NCI-H345 treated with DMSO at 0.1 percent for 48 hours (cell line): Measurements from ENCODE around the gene ADGRA1.

Experiments used
- DNase-seq: peaks from one replicate; lab custom pipeline; 2025; ENCODE audit not compliant: unreplicated experiment; lab: John Stamatoyannopoulos, UW

Gene ADGRA1

DNA sequence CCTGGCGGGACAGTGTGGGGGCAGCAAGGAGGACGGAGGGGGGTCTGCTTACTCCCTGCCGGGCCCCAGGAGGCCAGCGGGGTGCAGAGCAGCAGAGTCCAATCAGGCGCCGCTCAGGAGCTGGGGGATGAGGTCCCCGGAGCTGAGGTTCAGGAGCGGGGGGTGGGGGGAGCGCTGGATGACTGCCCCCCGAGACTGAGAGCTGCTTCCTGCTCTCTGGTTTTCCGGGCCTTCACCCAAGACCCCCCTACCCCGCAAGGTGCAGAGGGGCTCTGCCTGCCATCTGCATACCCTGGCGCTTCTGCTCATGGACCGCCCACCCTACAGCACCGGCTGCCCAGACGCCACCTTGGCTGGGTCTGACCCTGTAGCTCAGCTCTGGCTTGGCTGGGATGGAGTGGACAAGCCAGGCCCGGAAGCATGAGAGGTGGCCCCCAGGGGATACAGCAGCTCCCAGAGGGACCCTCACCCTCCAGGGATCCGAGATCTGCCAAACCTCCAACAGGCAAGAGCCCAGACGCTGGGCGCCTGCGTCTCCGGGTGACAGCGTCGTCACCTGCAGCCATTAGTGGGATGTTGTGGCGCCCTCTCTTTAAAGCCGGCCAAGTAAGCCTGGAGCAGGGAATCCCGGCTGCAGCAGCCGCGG lies 73.2 kb downstream of the ADGRA1 start:
- DNase-seq = no peak

DNA sequence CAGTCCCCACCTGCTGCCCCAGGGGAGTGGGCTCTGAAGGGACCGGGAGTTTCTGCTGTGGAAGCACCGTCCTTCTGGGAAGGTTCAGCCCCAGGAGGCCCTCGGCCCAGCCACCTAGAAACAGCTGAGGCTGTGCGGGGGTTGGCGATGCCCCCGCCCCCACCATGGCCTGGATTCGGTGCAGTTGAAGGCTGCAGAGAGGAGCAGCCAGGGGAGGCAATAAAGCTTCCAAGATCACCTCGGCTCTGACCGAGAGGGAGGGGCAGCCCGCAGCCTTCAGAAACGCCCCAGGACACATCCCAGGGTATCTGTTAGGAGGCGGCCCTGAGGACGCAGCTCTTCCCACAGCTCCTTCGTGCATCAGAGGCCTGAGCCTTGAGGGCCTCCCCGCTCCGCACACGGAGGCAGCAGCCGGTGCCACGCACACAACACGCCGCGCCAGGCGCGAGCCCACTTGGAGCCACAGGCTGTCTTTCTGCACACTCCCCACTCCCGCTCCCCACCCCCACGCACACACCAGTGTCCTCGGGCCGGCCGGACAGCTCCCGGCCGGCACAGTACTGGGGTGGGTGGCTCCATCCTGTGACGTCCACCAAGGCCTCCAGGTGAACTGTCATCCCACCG lies 73.9 kb downstream of the ADGRA1 start:
- DNase-seq = no peak

DNA sequence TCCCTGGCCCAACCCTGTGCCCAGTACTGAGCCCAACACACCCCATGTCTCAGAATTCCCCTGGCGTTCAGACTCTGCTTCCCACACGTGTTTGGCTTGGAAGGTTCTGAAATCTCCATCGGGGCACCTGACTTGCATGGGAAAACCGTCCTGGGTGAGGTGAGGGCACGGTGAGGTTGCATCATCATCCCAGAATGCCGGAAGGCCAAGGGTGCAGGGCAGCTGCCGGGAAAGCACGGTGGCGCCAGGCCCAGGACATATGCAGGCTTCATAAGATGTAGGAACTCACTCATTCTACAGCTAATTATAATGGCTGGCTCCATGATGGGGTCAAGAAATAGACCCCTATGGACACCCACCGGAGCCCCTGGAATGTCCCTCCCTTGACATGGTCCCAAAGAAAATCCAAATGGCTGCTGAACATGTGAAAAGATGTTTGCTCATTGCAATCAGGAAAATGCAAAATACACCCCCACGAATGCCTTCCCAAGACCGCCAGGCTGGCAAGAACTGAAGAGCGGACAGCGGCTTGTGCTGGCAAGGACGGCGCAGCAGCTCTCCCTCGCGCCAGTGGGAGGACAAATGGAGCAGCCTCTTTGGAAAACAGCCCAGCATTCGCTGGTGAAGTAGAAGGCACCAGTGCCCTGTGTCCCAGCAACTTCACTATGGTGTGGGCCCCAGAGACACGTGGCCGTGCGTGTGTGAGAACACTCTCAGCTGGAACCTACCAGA lies 74.6 kb downstream of the ADGRA1 start:
- DNase-seq = no peak

DNA sequence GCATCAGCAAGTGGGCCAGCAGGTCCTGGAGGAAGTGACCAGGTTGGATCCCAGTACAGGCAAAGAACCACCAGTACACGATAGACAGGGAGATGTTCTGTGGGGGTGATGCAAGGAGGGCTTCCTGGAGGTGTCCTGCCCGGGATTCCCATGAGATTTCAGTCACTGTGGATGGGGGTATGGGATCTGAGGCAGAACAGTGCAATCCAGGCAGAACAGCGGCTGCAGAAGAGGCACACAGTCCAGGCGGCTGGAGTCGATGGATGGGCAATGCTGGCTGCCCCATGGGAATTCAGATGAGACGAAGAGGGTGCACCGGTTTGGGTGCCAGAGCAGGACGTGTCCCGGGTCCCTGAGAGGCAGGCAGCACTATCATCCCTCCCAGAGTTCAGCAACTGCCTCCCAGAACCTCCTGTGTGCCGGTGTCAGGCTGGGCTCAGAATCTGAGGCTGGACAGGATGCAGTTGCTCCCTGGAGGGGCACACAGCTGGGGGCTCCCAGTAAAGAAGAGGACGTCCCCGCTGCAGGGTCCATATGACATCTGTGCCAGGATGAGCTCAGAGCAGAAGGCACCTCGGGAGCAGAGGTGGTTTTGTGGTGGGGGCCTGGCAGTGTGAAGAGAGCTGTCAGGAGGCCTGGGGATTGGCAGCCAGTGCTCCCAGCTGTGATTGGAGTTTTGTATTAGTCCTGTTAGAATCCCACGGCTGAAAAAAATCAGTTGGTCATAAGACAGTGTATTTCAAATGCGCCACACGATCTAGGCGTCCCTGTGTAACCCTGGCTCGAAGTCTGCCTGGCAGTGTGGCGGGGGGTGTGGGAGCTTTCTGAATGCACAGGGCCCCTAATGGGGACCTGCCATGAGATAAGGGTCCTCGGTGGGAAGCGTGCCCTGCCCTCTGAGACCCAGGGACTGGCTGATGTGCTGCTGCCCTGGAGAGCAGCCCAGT lies 75.5 kb downstream of the ADGRA1 start:
- no peak for DNase-seq

- DNase-seq = no peak
Observed at GRCh38 chr10:133163889-133164815, 76.4 kb downstream of the ADGRA1 start.

GRCh38 chr10:133164816-133165555 lies 77.3 kb downstream of the ADGRA1 start:
- DNase-seq = no peak

DNA sequence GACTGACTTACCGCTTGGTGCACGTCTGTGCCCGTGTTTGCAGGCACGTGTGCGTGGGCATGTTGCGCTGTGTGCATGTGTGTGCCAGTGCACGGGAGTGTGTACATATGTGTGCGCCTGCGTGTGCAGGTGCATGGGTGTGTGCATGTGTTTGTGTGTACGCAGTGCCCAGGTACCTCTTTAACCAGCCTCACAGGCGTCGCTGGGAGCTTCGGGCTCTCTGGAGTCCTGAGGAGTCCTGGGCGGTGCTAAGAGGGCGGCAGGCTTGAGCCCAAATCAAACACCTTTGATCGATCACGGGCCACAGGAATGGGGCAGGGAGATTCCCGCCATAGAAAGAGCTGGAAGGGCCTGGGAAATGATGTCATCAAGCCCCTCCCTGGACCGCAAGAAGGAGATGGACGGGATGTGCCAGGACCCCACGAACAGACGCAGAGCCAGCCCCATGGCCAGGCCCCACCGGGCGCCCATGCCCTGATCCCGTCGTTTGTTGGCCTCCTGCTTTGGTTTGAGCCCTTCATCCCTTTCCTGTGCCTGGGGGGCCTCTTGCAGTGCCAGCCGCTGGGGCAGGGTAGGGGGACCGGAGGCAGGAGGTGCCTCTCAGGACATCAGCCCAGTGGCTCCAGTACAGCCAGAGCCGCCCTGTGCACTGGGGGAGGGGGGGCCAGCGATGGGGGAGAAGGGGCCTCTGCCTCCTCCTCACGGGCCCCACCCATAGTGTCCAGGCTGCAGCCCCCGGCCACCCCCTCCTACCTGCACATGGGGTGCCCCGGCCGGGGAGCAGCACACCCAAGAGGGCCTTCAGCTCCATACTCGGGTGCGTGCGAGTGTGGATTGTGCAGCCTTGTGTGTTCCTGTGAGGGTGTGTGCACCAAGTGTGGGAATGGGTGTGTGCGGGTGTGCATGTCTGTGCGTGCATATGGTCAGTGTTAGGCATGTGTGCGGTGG lies 78.1 kb downstream of the ADGRA1 start:
- DNase-seq = no peak

GRCh38 chr10:133166504-133166827 lies 78.7 kb downstream of the ADGRA1 start:
- no peak for DNase-seq

GRCh38 chr10:133166828-133167692 lies 79.3 kb downstream of the ADGRA1 start:
- DNase-seq = no peak

DNA sequence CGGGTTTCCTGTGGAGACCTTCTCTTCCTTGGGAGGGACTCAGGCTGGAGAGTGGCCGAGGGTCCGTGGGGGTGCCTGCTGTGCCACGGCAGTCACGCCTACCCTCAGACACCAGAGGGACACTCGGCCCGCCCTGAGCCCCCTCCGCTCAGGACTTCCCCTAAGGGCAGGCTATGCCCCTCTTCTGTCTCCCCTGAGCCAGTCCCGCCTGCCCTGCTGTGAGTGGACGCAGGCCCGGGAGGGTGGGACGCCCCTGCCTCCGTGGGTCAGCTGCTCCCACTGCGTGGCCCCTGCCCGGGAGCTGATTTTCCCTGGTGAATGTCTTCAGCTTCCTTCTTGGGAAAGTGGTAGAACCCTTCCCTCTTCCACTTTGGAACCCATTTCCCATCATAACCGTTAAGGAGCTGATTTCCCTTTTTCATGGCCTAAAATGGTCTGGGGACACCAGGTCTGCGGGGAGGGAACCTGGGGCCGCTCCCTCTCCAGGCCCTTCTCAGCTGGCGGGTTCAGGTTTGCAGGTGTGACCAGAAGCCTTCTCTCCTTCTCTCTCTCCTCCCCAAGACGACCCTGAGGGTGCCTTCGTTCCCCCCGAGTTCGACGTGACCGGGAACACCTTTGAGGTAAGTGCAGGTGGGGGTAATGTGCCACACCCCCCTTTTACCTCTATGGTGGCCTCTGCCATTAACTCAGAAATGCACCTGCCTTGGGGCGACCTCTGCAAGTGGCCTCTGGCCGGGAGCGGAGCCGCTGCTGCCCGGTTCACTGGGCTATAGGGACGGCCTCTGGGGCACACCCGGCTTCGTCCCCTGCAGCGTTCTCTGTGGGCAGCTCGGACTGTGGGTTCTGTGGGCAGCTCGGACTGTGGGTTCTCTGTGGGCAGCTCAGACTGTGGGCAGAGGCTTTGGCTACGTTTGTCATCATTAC lies 80.2 kb downstream of the ADGRA1 start:
- no peak for DNase-seq

GRCh38 chr10:133168617-133169031 lies 80.9 kb downstream of the ADGRA1 start:
- DNase-seq = no peak

- no peak for DNase-seq
Observed at GRCh38 chr10:133169173-133169947, 81.6 kb downstream of the ADGRA1 start.

DNA sequence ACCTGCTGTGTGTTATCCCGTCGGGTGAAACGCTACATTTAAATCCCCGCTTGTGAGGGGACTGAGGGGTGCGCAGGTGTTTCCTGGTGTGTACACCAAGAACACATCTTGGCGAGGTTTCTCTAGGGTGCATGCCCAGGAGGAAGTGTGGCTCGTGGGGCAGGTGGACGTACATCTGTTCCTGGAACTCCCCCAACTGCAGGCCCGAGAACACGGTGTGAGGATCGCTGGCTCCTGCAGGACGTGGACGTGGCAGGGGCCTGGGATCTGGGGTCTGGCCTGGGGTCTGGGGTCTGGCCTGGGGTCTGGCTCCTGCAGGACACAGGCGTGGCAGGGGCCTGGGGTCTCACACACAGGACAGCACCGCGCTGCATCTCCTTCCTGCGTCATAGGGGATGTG lies 82.4 kb downstream of the ADGRA1 start:
- no peak for DNase-seq

- no peak for DNase-seq
Observed at GRCh38 chr10:133173860-133174640, 86.3 kb downstream of the ADGRA1 start.

DNA sequence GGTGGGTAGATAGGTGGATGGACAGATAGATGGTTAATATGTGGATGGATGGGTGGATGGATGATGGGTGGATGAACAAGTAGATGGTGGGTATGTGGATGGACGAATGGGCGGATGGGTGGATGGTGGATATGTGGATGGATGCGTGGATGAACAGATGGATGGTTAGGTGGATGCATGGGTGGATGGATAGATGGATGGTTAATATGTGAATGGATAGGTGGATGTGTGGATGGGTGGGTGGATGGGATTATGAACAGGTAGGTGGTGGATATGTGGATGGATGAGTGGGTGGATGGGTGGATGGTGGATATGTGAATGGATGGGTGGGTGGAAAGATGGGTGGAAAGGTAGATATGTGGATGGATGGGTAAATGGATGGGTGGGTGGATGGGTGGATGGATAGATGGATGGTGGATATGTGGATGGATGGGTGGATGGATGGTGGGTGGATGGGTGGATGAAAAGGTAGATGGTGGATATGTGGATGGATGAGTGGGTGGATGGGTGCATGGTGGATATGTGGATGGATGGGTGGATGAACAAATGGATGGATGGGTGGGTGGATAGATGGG lies 87.1 kb downstream of the ADGRA1 start:
- no peak for DNase-seq
